Measurements from ENCODE around the gene RSL1D1.
A peak's percentile ranks its signal among the peaks of the same experiment; 100 is the strongest.

RSL1D1 gene

DNA sequence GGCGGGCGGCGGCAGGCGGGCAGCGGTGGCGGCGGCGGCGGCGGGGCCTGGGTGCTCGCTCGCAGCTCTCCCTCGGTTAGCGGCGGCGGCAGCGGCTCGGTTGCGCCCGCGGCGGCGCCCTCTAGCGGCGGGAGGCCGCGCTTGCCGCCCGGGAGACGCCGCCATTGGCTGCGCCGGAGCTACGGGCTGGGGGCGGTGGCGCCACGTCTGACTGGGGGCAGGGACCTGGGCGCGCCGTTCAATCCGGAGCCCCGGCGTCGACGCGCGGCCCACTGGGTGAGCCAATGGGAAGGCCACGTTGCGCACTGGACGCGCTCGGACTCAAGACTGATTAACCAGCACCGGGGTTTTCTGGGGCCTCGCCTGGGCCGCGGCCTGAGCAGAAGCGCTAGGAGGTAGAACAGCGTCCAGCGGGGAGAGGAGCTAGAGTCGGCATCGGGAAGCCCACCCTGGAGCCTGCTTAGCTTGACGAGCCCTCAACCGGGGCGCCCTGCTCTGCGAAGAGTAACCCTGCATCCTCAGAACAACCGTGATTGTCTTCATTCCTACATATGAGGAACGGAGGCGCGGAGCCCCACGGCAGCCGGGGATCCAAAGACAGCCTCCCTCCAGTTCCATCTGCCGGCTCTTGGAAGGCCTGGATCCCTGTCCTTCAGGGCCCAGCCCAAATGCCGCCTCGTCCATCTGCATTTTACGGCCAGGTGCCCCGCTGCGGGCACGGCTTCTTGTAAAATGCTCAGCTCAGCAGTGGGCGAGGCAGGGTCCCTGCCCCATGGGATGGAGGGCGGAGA is 54.0 kb downstream of the RSL1D1 start, which contains the start of gene ZC3H7A:
ZC3H7A (minus strand) TSS at position 93 of the 791 bp plus-strand sequence. CDS start 14,904 bp downstream, outside the sequence.
- peak; percentile 98 for DNase-seq

DNA sequence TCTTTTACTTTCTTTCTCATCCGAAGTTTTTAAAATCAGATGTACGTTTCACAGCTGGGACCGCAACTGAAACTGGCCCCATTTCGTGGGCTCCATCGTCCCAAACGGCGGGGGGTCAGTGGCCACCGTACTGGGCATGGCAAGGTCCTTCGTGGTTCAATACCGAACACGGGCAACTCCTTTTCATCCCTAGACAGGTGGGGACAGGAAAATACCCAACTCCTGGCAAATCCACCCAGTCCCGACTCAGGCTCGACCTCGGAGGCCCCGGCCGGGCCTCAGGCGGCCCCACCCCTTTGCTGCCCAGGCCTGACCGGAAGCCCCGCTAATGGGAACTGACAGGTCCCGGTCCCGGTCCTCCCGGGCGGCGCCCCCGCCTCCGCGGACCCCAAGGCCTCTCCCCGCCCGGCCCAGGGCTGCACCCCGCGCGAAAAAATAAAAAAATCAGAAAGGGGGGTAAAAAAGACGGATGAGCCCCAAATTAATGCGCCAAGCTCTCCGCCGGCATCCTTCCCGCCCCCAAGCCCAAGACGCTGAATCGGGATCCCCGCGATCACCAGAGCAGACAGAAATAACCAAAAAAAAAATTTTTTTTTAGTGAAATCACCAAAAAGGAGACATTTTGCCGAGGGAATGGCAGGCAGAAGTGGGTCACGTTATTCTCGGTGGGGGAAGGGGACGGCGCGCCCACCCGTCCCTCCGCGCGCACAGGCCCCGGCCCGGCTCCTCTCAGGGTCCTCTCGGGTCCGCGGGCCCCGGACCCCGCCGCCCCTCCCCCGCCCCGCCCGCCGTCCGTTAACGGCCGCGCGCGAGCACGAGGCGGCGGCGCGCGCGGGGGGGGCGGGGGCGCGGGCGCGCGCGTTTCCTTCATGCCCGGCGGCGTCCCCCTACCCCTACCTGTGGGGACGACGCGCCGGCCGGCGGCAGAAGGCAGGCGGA is 54.8 kb downstream of the RSL1D1 start:
- peak; percentile 81 for DNase-seq

- DNase-seq = no peak
Observed at GRCh38 chr16:11795887-11796226, 55.5 kb downstream of the RSL1D1 start.

DNA sequence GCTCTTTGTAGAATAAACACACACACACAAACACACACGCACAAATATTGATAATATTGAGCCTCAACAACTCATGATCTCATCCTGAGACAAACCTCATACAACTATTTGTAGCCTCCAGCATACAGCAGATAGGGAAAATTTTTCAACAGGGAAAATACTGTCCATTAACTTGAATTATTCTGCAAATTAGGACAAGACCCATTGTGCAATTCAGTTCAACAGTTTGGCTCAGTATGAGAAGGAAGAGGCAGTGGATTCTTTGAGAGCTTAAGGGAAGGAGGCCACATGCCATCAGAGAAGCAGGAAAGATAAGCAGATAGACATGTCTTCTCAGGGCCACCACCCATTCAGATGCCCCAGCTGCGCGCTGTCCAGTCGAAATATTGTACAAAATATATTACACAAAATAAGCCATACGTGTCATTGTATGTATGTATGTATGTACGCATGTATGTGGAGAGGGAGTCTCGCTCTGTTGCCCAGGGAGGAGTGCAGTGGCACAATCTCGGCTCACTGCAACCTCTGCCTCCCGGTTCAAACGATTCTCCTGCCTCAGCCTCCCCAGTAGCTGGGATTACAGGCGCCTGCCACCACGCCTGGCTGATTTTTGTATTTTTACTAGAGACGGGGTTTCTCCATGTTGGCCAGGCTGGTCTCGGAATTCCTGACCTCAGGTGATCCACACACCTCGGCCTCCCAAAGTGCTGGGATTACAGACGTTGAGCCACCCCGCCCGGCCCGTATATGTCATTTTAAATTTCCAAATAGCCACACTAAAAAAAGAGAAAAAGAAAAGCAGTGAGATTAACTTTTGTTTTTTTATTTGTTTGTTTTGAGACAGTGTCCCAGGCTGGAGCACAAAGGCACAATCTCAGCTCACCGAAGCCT is 56.1 kb downstream of the RSL1D1 start:
- no peak for DNase-seq

- no peak for DNase-seq
Observed at GRCh38 chr16:11794447-11794846, 56.9 kb downstream of the RSL1D1 start.

DNA sequence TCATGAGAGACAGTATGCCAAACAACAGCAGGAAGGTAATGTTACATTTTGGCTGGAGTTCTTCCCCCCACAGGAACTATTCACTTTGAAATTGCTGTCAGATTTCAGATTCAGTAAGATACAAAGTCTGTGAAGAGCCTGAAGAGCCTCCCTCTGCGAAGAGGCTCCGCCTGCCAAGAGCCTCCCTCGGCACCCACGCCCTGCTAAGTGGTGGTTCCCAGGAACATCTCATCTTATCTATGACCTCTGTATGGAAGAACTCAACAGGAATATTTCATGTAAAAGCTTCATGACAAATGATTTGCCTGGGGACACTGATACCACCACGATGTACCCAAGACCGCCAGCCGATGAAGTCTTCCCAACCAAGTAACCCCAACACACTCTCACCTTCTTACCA is 57.5 kb downstream of the RSL1D1 start:
- DNase-seq = peak; percentile 68

GRCh38 chr16:11792410-11793241 is 58.7 kb downstream of the RSL1D1 start:
- DNase-seq = peak; percentile 64

- peak; percentile 50 for DNase-seq
Observed at GRCh38 chr16:11791144-11791828, 60.1 kb downstream of the RSL1D1 start.

DNA sequence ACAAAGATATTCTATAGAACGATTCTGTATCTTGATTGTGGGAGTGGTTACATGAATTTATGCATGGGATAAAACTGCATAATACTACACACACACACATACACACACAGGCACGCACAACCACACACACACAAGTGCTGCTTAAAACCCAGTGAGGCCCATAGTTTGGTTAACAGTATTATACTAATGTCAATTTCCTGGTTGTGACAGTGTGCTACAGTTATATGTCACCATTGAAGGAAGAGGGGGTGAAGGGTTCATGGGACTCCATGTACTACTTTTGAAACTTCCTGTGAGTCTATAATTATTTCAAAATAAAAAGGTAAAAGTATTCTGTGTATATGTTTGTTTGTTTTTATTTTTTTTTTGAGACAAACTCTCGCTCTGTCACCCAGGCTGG is 62.4 kb downstream of the RSL1D1 start:
- DNase-seq = peak; percentile 34

- DNase-seq = peak; percentile 53
Observed at GRCh38 chr16:11784980-11785599, 66.3 kb downstream of the RSL1D1 start.

DNA sequence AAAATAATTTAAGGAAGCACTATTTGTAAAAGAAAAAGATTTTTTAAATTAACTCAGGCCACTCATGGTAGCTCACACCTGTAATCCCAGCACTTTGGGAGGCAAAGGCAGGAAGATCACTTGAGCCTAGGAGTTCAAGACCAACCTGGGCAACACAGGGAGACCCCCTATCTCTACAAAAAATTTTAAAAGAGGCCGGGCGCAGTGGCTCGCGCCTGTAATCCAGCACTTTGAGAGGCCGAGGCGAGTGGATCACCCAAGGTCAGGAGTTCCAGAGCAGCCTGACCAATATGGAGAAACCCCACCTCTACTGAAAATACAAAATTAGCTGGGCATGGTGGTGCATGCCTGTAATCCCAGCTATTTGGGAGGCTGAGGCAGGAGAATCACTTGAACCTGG is 67.0 kb downstream of the RSL1D1 start:
- peak; percentile 54 for DNase-seq

DNA sequence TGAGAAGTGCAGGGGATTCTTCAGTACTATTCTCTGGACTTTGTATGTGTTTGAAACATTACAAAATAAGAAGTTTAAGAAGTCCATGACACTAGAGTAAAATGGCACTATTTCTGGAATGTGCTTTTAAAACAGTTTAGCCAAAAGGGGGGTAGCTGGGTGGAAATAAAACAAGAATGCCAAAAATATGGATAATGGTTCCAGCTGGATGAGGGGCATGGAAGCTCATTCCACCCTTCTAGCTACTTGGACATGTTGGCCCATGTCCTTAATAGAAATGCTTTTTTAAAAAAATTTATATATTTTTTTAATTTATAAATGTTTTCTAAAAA is 67.3 kb downstream of the RSL1D1 start:
- no peak for DNase-seq
